Activated T-helper 2 cell treated with anti-CD3 and anti-CD28 coated beads, Interferon-gamma antibody, Interleukin-2, Interleukin-4, amounts not matched to agents 10 μg/mL and 5 μg/mL and 100 μg/mL, durations not matched to agents 14 hours and 24 hours and 36 hours (primary cell): Measurements from ENCODE around the gene GAGE1. TPM values are rescaled to one million over a fixed set of nuclear protein-coding genes. Genes with fewer than 3 reads are reported as not detected.
"Not testable (repeated sequence)": the region's sequence is repeated elsewhere in the genome, so short reads cannot be mapped to it uniquely, and the experiment has no call there.

Experiments
- DNase-seq: peaks from one replicate; pipeline ENCODE4 v3.0.0; 2021; ENCODE audit warnings: low spot score
- H3K27ac Mint-ChIP-seq: one replicate; pipeline ENCODE4 v1.8.0; 2021; ENCODE audit warnings: mixed read lengths
- H3K27me3 Mint-ChIP-seq: one replicate; pipeline ENCODE4 v1.8.0; 2021; ENCODE audit warnings: low read depth, mixed read lengths
- H3K36me3 Mint-ChIP-seq: one replicate; pipeline ENCODE4 v1.8.0; 2021; ENCODE audit warnings: low read depth, mixed read lengths
- H3K4me1 Mint-ChIP-seq: one replicate; pipeline ENCODE4 v1.8.0; 2021; ENCODE audit warnings: low read depth, mixed read lengths
- H3K4me3 Mint-ChIP-seq: one replicate; pipeline ENCODE4 v1.8.0; 2021; ENCODE audit warnings: low read depth, mild to moderate bottlenecking, moderate library complexity, mixed read lengths
- H3K9me3 Mint-ChIP-seq: one replicate; pipeline ENCODE4 v1.8.0; 2021; ENCODE audit warnings: mixed read lengths
- intact Hi-C: fragments of 100-400 bp; cut with micrococcal nuclease; formaldehyde crosslinking; loops from one replicate; pipeline ENCODE4 v1.15.1; 2023
- total RNA-seq: library from RNA; stranded (reverse); gene quantifications from 2 replicates; pipeline ENCODE4 v1.2.3, GENCODE V29; 2022

The GAGE1 gene, protein sequence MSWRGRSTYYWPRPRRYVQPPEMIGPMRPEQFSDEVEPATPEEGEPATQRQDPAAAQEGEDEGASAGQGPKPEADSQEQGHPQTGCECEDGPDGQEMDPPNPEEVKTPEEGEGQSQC
- not detected in 2 replicates for total RNA-seq

DNA sequence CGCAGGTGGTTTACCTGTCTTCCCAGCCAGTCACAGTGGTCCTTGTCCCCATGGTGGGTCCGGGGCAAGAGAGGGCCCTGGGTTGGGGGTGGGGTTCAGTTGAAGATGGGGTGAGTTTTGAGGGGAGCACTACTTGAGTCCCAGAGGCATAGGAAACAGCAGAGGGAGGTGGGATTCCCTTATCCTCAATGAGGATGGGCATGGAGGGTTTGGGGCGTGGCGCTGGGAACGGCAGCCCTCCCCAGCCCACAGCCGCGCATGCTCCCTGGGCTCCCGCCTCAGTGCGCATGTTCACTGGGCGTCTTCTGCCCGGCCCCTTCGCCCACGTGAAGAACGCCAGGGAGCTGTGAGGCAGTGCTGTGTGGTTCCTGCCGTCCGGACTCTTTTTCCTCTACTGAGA is at the start of gene GAGE1:
Gene GAGE1 (plus strand): TSS at position 301 of the 400 bp plus-strand sequence. CDS start 1,155 bp downstream, outside the sequence.
- intact Hi-C loops, H3K4me1 Mint-ChIP-seq, H3K9me3 Mint-ChIP-seq, H3K27me3 Mint-ChIP-seq, H3K27ac Mint-ChIP-seq, H3K36me3 Mint-ChIP-seq, DNase-seq, H3K4me3 Mint-ChIP-seq: not testable (repeated sequence)

DNA sequence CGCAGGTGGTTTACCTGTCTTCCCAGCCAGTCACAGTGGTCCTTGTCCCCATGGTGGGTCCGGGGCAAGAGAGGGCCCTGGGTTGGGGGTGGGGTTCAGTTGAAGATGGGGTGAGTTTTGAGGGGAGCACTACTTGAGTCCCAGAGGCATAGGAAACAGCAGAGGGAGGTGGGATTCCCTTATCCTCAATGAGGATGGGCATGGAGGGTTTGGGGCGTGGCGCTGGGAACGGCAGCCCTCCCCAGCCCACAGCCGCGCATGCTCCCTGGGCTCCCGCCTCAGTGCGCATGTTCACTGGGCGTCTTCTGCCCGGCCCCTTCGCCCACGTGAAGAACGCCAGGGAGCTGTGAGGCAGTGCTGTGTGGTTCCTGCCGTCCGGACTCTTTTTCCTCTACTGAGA is 47.8 kb upstream of the GAGE1 start, which contains the start of gene GAGE12E:
Gene GAGE12E (plus strand): TSS at position 301 of the 400 bp plus-strand sequence. CDS start 1,155 bp downstream, outside the sequence.
- H3K36me3 Mint-ChIP-seq, H3K9me3 Mint-ChIP-seq, H3K4me3 Mint-ChIP-seq, intact Hi-C loops, H3K27ac Mint-ChIP-seq, H3K4me1 Mint-ChIP-seq, H3K27me3 Mint-ChIP-seq, DNase-seq: not testable (repeated sequence)

DNA sequence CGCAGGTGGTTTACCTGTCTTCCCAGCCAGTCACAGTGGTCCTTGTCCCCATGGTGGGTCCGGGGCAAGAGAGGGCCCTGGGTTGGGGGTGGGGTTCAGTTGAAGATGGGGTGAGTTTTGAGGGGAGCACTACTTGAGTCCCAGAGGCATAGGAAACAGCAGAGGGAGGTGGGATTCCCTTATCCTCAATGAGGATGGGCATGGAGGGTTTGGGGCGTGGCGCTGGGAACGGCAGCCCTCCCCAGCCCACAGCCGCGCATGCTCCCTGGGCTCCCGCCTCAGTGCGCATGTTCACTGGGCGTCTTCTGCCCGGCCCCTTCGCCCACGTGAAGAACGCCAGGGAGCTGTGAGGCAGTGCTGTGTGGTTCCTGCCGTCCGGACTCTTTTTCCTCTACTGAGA is 38.3 kb upstream of the GAGE1 start, which contains the start of gene GAGE12F:
Gene GAGE12F (plus strand): TSS at position 301 of the 400 bp plus-strand sequence. CDS start 1,155 bp downstream, outside the sequence.
- H3K9me3 Mint-ChIP-seq, H3K4me3 Mint-ChIP-seq, intact Hi-C loops, H3K36me3 Mint-ChIP-seq, H3K4me1 Mint-ChIP-seq, H3K27me3 Mint-ChIP-seq, DNase-seq, H3K27ac Mint-ChIP-seq: not testable (repeated sequence)

DNA sequence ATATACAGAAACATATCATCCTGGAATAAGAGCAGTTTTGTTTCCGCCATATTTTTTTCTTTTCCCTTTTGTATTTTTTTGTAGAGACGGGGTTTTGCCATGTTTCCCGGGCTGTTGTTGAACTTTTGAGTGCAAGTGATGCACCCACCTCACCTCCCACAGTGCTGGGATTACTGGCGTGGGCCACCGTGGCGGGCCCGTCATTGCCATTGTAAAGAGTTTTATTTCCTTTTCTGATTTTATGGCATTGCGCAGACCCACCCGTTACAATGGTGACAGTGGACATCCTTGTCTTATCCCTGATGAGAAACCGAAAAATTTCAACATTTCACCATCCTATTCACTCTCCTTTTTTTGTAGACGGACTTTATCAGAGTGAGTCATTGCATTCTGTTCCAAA is 30.1 kb upstream of the GAGE1 start:
- H3K9me3 Mint-ChIP-seq, DNase-seq, H3K4me3 Mint-ChIP-seq, H3K27ac Mint-ChIP-seq, H3K27me3 Mint-ChIP-seq, intact Hi-C loops, H3K36me3 Mint-ChIP-seq, H3K4me1 Mint-ChIP-seq: not testable (repeated sequence)

DNA sequence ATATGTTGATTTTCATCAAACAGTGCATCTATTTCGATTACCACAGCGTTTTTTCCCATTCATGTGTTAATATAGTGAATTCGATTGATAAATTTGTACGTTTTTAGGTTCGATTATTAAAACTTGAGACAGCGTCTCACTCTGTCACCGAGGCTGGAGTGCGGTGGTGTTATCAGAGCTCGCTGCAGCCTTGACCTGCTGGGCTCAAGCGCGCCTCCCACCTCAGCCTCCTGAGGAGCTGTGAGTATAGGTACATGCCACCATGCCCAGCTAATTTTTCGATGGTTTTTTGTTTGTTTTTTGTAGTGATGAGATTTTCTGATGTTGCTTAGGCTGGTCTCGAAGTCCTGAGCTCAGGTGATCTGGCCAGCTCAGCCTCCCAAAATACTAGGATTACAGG is 29.7 kb upstream of the GAGE1 start:
- H3K9me3 Mint-ChIP-seq, H3K27me3 Mint-ChIP-seq, H3K36me3 Mint-ChIP-seq, H3K4me3 Mint-ChIP-seq, DNase-seq, H3K27ac Mint-ChIP-seq, intact Hi-C loops, H3K4me1 Mint-ChIP-seq: not testable (repeated sequence)

DNA sequence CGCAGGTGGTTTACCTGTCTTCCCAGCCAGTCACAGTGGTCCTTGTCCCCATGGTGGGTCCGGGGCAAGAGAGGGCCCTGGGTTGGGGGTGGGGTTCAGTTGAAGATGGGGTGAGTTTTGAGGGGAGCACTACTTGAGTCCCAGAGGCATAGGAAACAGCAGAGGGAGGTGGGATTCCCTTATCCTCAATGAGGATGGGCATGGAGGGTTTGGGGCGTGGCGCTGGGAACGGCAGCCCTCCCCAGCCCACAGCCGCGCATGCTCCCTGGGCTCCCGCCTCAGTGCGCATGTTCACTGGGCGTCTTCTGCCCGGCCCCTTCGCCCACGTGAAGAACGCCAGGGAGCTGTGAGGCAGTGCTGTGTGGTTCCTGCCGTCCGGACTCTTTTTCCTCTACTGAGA is 28.7 kb upstream of the GAGE1 start, which contains the start of gene GAGE12G:
Gene GAGE12G (plus strand): TSS at position 301 of the 400 bp plus-strand sequence. CDS start 1,155 bp downstream, outside the sequence.
- H3K27ac Mint-ChIP-seq, intact Hi-C loops: not testable (repeated sequence)

DNA sequence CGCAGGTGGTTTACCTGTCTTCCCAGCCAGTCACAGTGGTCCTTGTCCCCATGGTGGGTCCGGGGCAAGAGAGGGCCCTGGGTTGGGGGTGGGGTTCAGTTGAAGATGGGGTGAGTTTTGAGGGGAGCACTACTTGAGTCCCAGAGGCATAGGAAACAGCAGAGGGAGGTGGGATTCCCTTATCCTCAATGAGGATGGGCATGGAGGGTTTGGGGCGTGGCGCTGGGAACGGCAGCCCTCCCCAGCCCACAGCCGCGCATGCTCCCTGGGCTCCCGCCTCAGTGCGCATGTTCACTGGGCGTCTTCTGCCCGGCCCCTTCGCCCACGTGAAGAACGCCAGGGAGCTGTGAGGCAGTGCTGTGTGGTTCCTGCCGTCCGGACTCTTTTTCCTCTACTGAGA is 19.2 kb upstream of the GAGE1 start, which contains the start of gene GAGE12H:
Gene GAGE12H (plus strand): TSS at position 301 of the 400 bp plus-strand sequence. CDS start 1,155 bp downstream, outside the sequence.
- H3K4me3 Mint-ChIP-seq, H3K36me3 Mint-ChIP-seq, intact Hi-C loops, H3K9me3 Mint-ChIP-seq, H3K27ac Mint-ChIP-seq, DNase-seq, H3K4me1 Mint-ChIP-seq, H3K27me3 Mint-ChIP-seq: not testable (repeated sequence)

More for the DNA sequence above, 28.7 kb upstream of the GAGE1 start, which contains the start of gene GAGE12G:
- not testable (repeated sequence) for H3K36me3 Mint-ChIP-seq, H3K9me3 Mint-ChIP-seq, H3K4me1 Mint-ChIP-seq, H3K4me3 Mint-ChIP-seq, H3K27me3 Mint-ChIP-seq, DNase-seq

DNA sequence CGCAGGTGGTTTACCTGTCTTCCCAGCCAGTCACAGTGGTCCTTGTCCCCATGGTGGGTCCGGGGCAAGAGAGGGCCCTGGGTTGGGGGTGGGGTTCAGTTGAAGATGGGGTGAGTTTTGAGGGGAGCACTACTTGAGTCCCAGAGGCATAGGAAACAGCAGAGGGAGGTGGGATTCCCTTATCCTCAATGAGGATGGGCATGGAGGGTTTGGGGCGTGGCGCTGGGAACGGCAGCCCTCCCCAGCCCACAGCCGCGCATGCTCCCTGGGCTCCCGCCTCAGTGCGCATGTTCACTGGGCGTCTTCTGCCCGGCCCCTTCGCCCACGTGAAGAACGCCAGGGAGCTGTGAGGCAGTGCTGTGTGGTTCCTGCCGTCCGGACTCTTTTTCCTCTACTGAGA is 9.6 kb upstream of the GAGE1 start, which contains the start of gene GAGE2A:
Gene GAGE2A (plus strand): TSS at position 301 of the 400 bp plus-strand sequence. CDS start 1,155 bp downstream, outside the sequence.
- intact Hi-C loops, H3K4me3 Mint-ChIP-seq, H3K9me3 Mint-ChIP-seq, H3K27ac Mint-ChIP-seq, H3K4me1 Mint-ChIP-seq, DNase-seq, H3K27me3 Mint-ChIP-seq, H3K36me3 Mint-ChIP-seq: not testable (repeated sequence)

DNA sequence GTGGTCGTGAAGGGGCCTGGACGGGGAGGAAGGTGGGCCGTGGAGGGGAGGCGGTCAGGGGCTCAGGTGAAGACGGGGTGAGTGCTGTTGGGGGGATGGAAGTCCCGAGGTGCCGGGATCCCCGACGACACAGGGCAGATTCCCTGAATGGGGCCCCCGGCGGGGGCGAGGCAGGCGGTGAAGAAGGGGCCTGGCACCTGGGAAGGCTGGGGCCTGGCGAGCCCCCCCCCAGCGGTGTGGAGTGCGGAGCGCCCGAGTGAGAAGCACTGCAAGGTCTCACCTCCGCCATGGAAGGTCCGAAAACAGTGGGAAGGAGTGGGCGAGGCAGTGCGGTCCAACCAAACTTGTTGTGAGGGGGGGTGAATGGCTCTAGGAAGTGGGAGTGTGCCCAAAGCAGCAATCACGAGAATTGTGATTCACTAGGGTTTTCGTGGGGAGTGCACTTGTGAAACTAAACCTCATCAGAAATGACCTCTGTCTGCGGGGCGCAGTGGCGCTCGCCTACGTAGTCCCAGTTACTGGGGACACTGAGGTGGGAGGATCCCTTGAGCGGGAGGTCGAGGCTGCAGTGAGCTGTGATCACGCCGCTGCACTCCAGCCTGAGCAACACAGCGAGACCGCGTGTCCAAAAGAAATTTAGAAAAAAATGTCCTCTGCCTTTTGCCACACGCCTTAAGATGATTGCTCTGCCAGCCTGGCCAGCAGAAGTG is 8.9 kb upstream of the GAGE1 start:
- H3K27ac Mint-ChIP-seq, H3K4me3 Mint-ChIP-seq, H3K9me3 Mint-ChIP-seq, intact Hi-C loops, DNase-seq, H3K4me1 Mint-ChIP-seq, H3K27me3 Mint-ChIP-seq, H3K36me3 Mint-ChIP-seq: not testable (repeated sequence)

DNA sequence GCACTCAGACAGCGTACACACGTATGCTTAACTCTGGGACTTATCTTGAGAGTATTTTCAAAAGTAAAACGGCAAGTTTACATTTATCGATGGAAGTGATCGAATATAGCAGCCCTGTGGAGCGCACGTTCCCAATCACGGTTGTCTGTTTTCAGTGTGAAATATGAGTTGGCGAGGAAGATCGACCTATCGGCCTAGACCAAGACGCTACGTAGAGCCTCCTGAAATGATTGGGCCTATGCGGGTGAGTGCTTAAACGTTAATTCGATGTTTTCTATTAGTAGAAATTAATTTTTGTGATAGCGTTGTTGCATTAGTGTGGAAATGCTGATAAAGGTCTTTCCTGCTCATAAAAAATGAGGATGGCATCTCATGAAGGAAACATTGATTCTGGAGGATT is 8.3 kb upstream of the GAGE1 start:
- H3K36me3 Mint-ChIP-seq, H3K4me3 Mint-ChIP-seq, H3K27me3 Mint-ChIP-seq, H3K4me1 Mint-ChIP-seq, H3K9me3 Mint-ChIP-seq, DNase-seq, H3K27ac Mint-ChIP-seq, intact Hi-C loops: not testable (repeated sequence)

DNA sequence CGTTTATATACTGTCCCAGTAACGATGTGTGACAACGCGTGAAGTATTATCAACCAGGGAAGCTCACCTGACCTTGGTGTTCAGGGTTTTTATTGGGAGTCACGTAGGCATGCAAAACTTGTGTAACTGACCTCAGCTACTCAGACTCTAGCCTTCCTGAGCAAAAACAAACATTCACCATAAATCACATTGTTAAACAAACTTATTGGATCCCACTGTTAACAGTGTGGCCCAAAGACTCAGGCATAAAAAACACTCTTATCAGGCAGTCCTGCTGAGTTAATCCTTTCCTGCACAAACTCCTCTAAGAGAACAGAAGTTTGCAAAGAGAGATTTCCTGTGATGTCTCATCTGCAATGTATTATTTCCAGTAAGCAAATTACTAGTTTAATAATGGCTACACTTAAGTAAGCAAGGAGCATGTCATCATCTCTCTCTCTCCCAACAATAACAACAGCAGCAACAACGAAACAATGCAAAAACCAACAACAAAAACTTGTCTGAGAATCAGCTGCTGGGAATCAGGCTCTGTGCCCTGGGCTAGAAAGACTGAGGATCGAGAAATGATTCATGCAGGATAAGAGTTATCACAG is 12.0 kb downstream of the GAGE1 start:
- H3K36me3 Mint-ChIP-seq, result no peaks in the 10 kb centered on the region
- no peak for DNase-seq
- H3K27ac Mint-ChIP-seq, result no peak overlapping the region
- H3K4me1 Mint-ChIP-seq, result no peaks in the 10 kb centered on the region
- no peaks in the 10 kb centered on the region for H3K27me3 Mint-ChIP-seq
- no peaks in the 10 kb centered on the region for H3K9me3 Mint-ChIP-seq
- intact Hi-C loops, result no loop called here
- no peak overlapping the region for H3K4me3 Mint-ChIP-seq

DNA sequence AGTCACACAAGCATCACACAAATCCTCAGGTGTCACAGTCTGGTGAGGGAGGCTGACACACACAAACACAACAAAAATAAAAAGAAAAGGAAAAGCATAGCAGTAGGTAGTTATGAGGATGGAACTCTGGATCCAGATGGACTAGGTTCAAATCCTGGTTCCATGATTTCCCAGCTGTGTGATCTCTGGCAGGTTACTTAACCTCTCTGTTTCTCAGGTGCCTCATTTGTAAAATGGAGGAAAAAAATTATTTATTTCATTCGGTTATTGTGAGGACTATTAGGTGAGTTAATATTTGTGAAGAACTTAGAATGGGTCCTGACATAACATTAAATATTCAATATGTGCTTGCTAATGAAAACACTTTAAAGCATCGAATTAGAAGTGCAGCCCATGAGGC is 19.8 kb downstream of the GAGE1 start:
- H3K36me3 Mint-ChIP-seq, result no peaks in the 10 kb centered on the region
- DNase-seq, result no peak
- no peak overlapping the region for H3K27ac Mint-ChIP-seq
- no peak overlapping the region for H3K4me3 Mint-ChIP-seq
- no peaks in the 10 kb centered on the region for H3K9me3 Mint-ChIP-seq
- no peaks in the 10 kb centered on the region for H3K4me1 Mint-ChIP-seq
- H3K27me3 Mint-ChIP-seq, result no peaks in the 10 kb centered on the region
- intact Hi-C loops, result no loop called here
